Progenitor cell of endocrine pancreas (in vitro differentiated cells): ENCODE data around the gene RASSF8. TPM values are rescaled to one million over a fixed set of nuclear protein-coding genes. Genes with fewer than 3 reads are reported as not detected.

Experiments used
- DNase-seq: peaks from one replicate; pipeline ENCODE4 v3.0.0; 2021; ENCODE audit warnings: low spot score; ENCODE audit not compliant: unreplicated experiment
- H3K27ac Mint-ChIP-seq: 2 replicates; pipeline ENCODE4 v1.8.0; 2021; ENCODE audit warnings: mild to moderate bottlenecking, moderate library complexity, mixed read lengths
- H3K27me3 Mint-ChIP-seq: 2 replicates; pipeline ENCODE4 v1.8.0; 2021; ENCODE audit warnings: mixed read lengths
- H3K36me3 Mint-ChIP-seq: 2 replicates; pipeline ENCODE4 v1.8.0; 2022; ENCODE audit warnings: mixed read lengths; ENCODE audit not compliant: insufficient read depth
- H3K4me1 Mint-ChIP-seq: 2 replicates; pipeline ENCODE4 v1.8.0; 2021; ENCODE audit warnings: low read depth, mixed read lengths
- H3K4me3 Mint-ChIP-seq: 2 replicates; pipeline ENCODE4 v1.8.0; 2021; ENCODE audit warnings: low read depth, mild to moderate bottlenecking, moderate library complexity, mixed read lengths
- H3K9me3 Mint-ChIP-seq: 2 replicates; pipeline ENCODE4 v1.8.0; 2021; ENCODE audit warnings: low read depth, mixed read lengths
- CTCF ChIP-seq: fragments of 200-600 bp; sonication (generic); IDR thresholded peaks from one replicate; pipeline ENCODE4 v1.5.0; 2021; ENCODE audit warnings: antibody characterized with exemption, mild to moderate bottlenecking; ENCODE audit not compliant: unreplicated experiment
- total RNA-seq: library from RNA; stranded (reverse); gene quantifications from 2 replicates; pipeline ENCODE4 v1.2.1, GENCODE V29; 2021

Gene RASSF8
- total RNA-seq, 1 donor from 2014 or later: 38.8 TPM

GRCh38 chr12:25950329-25951115 lies 8.0 kb upstream of the RASSF8 start:
- no peak overlapping the region for H3K27ac Mint-ChIP-seq
- TF ChIP-seq CTCF: no peak
- no peak overlapping the region for H3K4me3 Mint-ChIP-seq
- DNase-seq: no peak
- H3K4me1 Mint-ChIP-seq: no peaks in the 10 kb centered on the region
- no peaks in the 10 kb centered on the region for H3K36me3 Mint-ChIP-seq
- H3K9me3 Mint-ChIP-seq: no peaks in the 10 kb centered on the region
- no peaks in the 10 kb centered on the region for H3K27me3 Mint-ChIP-seq

- Mint-ChIP-seq H3K27me3 (peaks cover 2% of the 10 kb centered on the region), H3K4me3 (peak overlapping the region; percentile 83), H3K36me3 (no peaks in the 10 kb centered on the region), H3K9me3 (no peaks in the 10 kb centered on the region), H3K4me1 (peaks cover 21% of the 10 kb centered on the region), H3K27ac (peak overlapping the region; percentile 94)
- no peak for DNase-seq
- TF ChIP-seq CTCF: no peak
These were observed 572 bp upstream of the RASSF8 start for GRCh38 chr12:25957793-25958427.

- TF ChIP-seq CTCF: no peak
- peak overlapping the region; percentile 96 for H3K27ac Mint-ChIP-seq
- peak; percentile 51 for DNase-seq
- H3K36me3 Mint-ChIP-seq: peaks cover 5% of the 10 kb centered on the region
- H3K9me3 Mint-ChIP-seq: no peaks in the 10 kb centered on the region
- peaks cover 2% of the 10 kb centered on the region for H3K27me3 Mint-ChIP-seq
- H3K4me1 Mint-ChIP-seq: peaks cover 21% of the 10 kb centered on the region
- H3K4me3 Mint-ChIP-seq: peak overlapping the region; percentile 93
These were observed 834 bp downstream of the RASSF8 start for GRCh38 chr12:25959071-25959961.

- Mint-ChIP-seq H3K4me1 (peaks cover 21% of the 10 kb centered on the region), H3K27me3 (peaks cover 2% of the 10 kb centered on the region), H3K27ac (peak overlapping the region; percentile 1), H3K4me3 (peak overlapping the region; percentile 93), H3K9me3 (no peaks in the 10 kb centered on the region), H3K36me3 (peaks cover 5% of the 10 kb centered on the region)
- DNase-seq: no peak
- TF ChIP-seq CTCF: peak; percentile 8
These were observed 1.7 kb downstream of the RASSF8 start for GRCh38 chr12:25960143-25960542.

GRCh38 chr12:25960961-25961360 lies 2.5 kb downstream of the RASSF8 start:
- H3K4me1 Mint-ChIP-seq: peaks cover 21% of the 10 kb centered on the region
- no peak for TF ChIP-seq CTCF
- no peak overlapping the region for H3K4me3 Mint-ChIP-seq

More at GRCh38 chr12:25960961-25961360, 2.5 kb downstream of the RASSF8 start:
- peaks cover 7% of the 10 kb centered on the region for H3K36me3 Mint-ChIP-seq
- no peak for DNase-seq
- no peak overlapping the region for H3K27ac Mint-ChIP-seq
- H3K27me3 Mint-ChIP-seq: peaks cover 2% of the 10 kb centered on the region
- peaks cover 2% of the 10 kb centered on the region for H3K9me3 Mint-ChIP-seq
